HG03060 (cell line): ENCODE measurements around the gene BAG3.

Experiments used
- ATAC-seq: cut with Tn5 transposase; IDR thresholded peaks from one replicate; pipeline ENCODE4 v1.9.1; 2021; ENCODE audit warnings: low read depth, moderate number of reproducible peaks; ENCODE audit not compliant: unreplicated experiment

BAG3 gene

DNA sequence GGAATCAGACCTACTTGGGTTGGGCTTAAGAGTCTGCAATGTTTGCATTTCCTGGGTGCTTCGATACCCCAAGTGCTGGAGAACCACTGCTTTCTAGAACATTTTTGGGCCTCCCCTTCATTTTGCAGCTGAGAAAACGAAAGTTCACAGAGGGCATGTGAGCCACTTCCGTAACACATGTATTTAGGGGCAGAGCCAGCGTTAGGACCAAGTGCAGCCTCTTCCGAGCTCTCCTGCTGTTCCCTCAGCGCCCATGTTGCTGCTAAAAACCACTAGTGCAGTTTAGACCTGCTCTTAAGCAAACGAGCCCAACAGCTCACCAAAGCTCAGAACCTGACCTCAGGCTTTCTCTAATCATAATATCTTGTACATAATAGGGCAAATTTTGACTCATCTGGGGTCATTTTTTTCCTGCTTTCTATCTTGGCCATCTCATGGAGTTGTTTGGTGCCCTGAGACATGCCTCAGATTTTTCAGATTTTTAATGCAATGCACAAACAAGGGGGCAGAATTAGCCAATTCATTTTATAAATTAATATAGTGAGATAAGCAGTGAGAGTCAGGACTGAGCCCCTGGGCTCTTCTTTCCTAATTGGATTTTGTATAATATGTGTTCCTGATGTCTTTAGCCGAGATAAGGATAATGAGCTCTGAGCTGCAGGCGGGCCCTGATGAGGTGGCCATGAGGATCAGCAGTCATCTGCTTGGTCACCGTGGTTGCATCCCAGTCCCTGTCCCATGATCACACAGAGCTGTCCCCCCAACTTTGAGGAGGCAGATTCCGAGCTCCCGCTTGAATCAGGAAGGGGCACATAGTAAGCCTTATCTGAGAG lies 12.9 kb downstream of the BAG3 start:
- no peak for ATAC-seq

GRCh38 chr10:119665901-119666708 lies 14.9 kb downstream of the BAG3 start:
- no peak for ATAC-seq

DNA sequence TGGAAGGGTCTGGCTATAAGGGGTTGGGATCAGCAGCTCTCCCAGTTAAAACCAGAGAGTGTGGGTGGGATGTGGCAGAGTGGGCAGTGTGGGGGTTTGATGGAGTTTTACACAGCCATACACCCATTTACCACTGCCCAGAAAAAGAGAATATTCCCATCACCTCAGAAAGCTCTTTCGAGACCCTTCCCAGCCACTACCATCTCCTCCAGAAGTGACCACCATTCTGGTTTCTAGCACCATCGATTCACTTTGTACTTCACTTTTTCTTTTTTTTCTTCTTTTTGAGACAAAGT lies 15.5 kb downstream of the BAG3 start:
- ATAC-seq = no peak

DNA sequence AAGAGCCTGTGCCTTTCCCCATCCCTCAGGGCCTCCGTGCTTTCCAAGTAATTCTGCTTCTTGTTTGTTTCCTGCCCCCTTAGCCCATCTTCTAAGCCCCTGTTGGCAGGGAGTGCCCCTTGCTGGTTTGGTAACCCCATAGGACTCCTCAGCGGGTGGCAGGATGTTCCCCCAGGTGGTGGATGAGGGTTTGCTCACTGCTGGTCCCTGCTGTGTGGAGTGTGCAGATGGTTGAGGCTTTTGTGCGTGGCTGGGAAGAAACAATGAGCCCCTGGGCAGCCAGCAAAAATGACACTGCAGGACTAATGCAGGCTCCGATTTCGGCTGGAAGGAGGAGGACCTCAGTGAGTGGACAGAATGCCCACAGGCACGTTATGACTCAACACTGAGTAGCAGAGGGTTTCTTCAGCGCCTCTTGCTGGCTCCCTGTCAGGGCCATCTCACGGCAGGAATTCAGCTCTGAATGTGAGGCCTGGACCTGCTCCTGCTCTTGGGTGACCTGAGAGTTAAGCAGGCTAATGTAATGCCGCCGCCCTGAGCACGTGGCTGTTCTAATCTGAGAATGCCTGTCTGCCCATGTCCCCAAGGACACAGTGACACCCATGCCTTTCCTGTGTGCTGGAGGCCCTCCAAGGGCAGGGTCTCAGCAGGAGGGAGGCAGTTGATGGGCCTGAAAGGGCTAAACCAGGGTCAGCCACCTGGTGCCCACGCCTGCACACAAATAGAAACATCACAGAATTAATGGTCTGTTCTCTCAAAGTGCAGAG lies 16.6 kb downstream of the BAG3 start:
- ATAC-seq = no peak

GRCh38 chr10:119668461-119668860 lies 17.3 kb downstream of the BAG3 start:
- no peak for ATAC-seq

- no peak for ATAC-seq
Observed at GRCh38 chr10:119669331-119669730, 18.2 kb downstream of the BAG3 start.

DNA sequence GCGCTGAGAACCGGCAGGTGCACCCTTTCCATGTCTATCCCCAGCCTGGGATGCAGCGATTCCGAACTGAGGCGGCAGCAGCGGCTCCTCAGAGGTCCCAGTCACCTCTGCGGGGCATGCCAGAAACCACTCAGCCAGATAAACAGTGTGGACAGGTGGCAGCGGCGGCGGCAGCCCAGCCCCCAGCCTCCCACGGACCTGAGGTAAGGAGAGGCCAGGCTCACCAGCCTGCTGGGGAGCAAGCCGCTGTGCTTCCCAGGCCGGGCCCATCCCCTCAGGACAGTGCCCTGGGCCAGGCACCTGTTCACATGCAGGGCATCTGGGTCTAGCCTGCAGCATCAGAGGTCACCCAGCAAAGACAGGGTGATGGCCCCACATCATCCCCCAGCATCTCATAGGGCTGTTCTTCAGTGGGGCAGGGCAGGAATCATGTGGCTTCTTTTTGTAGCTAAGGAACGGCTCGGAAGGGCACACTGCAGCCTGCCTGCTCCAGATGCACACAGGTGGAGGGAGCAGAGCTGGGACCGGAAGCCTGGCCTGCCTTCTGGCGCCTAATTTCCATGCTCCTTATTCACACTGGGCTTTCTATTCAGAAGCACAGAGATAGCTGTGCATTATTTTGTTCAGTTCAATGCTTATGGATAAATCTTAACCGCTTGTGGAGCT lies 18.9 kb downstream of the BAG3 start:
- ATAC-seq = no peak

GRCh38 chr10:119670717-119671116 lies 19.5 kb downstream of the BAG3 start:
- no peak for ATAC-seq

DNA sequence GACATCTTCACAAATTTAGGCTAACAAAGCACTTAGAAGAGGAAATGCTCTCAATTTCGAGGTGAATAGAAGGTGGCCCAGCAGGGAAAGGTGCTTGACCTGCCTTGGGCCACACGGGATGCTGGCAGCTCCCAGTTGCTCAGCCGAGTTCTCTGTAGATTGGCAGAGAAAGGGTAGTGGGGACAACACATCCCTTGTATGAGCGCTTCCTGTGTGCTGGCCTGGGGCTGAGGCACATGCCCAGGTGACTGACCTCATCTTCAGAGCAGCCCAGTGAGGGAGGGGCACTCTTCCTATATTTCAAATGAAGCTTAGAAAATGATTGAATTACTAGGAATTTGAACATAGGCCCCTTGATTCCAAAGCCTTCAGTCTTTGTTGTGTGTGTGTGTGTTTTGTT lies 20.2 kb downstream of the BAG3 start:
- no peak for ATAC-seq

DNA sequence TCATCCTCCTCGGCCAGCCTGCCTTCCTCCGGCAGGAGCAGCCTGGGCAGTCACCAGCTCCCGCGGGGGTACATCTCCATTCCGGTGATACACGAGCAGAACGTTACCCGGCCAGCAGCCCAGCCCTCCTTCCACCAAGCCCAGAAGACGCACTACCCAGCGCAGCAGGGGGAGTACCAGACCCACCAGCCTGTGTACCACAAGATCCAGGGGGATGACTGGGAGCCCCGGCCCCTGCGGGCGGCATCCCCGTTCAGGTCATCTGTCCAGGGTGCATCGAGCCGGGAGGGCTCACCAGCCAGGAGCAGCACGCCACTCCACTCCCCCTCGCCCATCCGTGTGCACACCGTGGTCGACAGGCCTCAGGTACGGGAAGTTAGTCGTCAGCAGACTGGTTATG lies 21.1 kb downstream of the BAG3 start:
- no peak for ATAC-seq

- ATAC-seq = no peak
Observed at GRCh38 chr10:119673271-119673670, 22.1 kb downstream of the BAG3 start.

- no peak for ATAC-seq
Observed at GRCh38 chr10:119675483-119676170, 24.4 kb downstream of the BAG3 start.

GRCh38 chr10:119677126-119677525 lies 25.9 kb downstream of the BAG3 start:
- no peak for ATAC-seq

GRCh38 chr10:119677904-119678755 lies 26.9 kb downstream of the BAG3 start:
- no peak for ATAC-seq

GRCh38 chr10:119679480-119679829 lies 28.3 kb downstream of the BAG3 start:
- no peak for ATAC-seq

- no peak for ATAC-seq
Observed at GRCh38 chr10:119680050-119680449, 28.9 kb downstream of the BAG3 start.

DNA sequence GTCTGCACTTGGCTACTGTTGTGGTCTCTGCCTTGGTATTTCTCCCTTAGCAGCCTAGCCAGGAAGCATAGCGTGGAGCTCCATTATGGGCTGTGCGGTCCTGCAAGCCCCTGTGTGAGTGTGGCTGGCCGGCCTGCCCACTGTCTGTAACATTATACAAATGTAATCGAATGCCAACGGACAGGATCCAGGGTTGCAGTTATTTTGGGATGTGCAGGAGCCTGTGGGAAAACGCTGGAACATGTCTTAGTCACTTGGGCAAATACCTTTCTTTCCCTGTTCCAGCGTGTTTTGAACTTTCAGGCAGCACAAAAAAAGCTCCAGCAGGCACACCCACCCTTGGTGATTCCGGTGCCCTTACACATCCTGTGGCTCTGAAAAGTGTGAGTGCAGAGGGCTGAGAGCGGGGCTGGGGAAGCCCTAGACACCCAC lies 29.5 kb downstream of the BAG3 start:
- ATAC-seq = no peak

DNA sequence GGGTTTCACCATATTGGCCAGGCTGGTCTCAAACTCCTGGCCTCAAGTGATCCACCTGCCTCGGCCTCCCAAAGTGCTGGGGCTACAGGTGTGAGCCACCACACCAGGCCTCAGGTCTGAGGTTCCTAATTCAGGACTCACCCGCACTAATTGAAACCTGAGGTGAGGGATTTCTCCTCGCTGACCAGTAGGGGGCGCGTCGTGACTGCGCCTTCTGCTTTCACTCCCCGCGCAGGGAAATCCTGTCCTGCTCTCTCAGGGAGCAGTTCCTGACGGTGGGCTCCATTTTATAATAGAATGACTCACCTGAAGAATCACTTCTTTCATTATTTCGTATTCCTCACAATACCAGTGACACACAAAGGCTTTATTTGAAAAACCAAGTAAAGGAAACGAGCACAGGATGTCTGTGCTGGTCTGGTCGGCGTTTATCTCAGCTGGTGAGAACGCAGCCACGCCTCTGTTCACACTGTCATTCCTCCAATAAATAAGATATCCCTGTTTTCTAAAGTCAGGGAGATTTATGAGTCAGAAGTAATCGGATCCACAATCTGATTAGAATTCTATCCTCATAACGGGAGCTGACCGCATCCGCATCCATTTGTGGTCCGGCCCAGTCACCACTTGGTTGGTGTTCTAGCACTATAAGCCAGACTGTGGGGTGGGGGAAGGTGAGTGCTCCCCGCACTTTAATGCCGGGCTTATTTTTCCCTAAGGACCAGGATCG lies 35.4 kb downstream of the BAG3 start:
- ATAC-seq = peak; percentile 68
